Esophagus squamous epithelium (tissue), 5 donors: ENCODE measurements around the gene TRABD2A. TPM values are rescaled to one million over a fixed set of nuclear protein-coding genes. Genes with fewer than 3 reads are reported as not detected.

Experiments
- DNase-seq: peaks from one replicate; lab custom pipeline; 2025; lab: John Stamatoyannopoulos, UW
- H3K27ac ChIP-seq, 4 donors: fragments of 200-600 bp; sonication (generic); one replicate each; pipeline ENCODE4 v1.5.1; 2016 to 2019; ENCODE audit warnings: mild to moderate bottlenecking in 1 of 4
- H3K27me3 ChIP-seq, 4 donors: fragments of 200-600 bp; sonication (generic); 1 replicate in 3 of 4; 2 replicates in 1 of 4; pipeline versions ENCODE4 v1.5.1 to v1.6.0; 2017 to 2021; ENCODE audit warnings: antibody characterized with exemption in 1 of 4
- H3K36me3 ChIP-seq, 3 donors: fragments of 200-600 bp; sonication (generic); one replicate each; pipeline ENCODE4 v1.5.1; 2016 to 2019
- H3K4me1 ChIP-seq, 3 donors: fragments of 200-600 bp; sonication (generic); one replicate each; pipeline ENCODE4 v1.5.1; 2017 to 2019
- H3K4me3 ChIP-seq, 4 donors: fragments of 200-600 bp; sonication (generic); 1 replicate in 3 of 4; 2 replicates in 1 of 4; pipeline ENCODE4 v1.5.1; 2016 to 2019; ENCODE audit warnings: mild to moderate bottlenecking in 2 of 4, moderate library complexity in 1 of 4
- H3K9me3 ChIP-seq, 3 donors: fragments of 200-600 bp; sonication (generic); one replicate each; pipeline ENCODE4 v1.5.1; 2016 to 2019
- POLR2A ChIP-seq, 4 donors: fragments of 450-650 bp; IDR thresholded peaks; one replicate each; pipeline ENCODE4 v1.6.1; 2017; ENCODE audit warnings: antibody characterized with exemption in 4 of 4, mild to moderate bottlenecking in 4 of 4, moderate library complexity in 3 of 4
- WGBS, 2 donors: methylation state at CpG; one replicate each; pipeline ENCODE4 v1.1.5; 2018; 5-methylcytosine and 5-hydroxymethylcytosine counted together
- intact Hi-C: fragments of 100-400 bp; cut with DNase I; formaldehyde crosslinking; loops from one replicate; pipeline ENCODE4 v1.15.0; 2022
- total RNA-seq, 4 donors: library from RNA; depleted of rRNA; stranded (reverse); fragments of >200 nt; gene quantifications; one replicate each; pipeline ENCODE4 v1.1.0, GENCODE V29; 2016
- TF ChIP-seq, protein P1 (sequence below), 6 experiments: fragments of 450-650 bp in 4 of 6; fragments of 200-600 bp in 2 of 6; sonication (generic) in 2 of 6; IDR thresholded peaks; one replicate each; pipeline ENCODE4 v1.5.1; 2016 to 2019; ENCODE audit warnings: antibody characterized with exemption in 6 of 6, mild to moderate bottlenecking in 4 of 6, moderate library complexity in 4 of 6
- donor health status: DM: yes; HTN: yes; CAD: no.

The TRABD2A gene
- total RNA-seq, 4 donors from 2014 or later = 0.53 to 1.8 (median 0.76) TPM; not detected in 1

- no peaks in the 10 kb centered on the region for H3K4me1 ChIP-seq
- no peak overlapping the region for H3K4me3 ChIP-seq
- intact Hi-C loops = no loop called here
- no peaks in the 10 kb centered on the region for H3K27me3 ChIP-seq
- 62 to 64% methylated on average over 9 to 11 of the region's 11 CpGs for WGBS, 2 donors
- peaks cover 0 to under 1% (median 0%) of the 10 kb centered on the region in 3 donors for H3K9me3 ChIP-seq
- no peak overlapping the region for H3K27ac ChIP-seq
- no peaks in the 10 kb centered on the region for H3K36me3 ChIP-seq
- TF ChIP-seq POLR2A (IDR thresholded peaks at IDR 0.05) = no peak
- TF ChIP-seq, protein P1, sequence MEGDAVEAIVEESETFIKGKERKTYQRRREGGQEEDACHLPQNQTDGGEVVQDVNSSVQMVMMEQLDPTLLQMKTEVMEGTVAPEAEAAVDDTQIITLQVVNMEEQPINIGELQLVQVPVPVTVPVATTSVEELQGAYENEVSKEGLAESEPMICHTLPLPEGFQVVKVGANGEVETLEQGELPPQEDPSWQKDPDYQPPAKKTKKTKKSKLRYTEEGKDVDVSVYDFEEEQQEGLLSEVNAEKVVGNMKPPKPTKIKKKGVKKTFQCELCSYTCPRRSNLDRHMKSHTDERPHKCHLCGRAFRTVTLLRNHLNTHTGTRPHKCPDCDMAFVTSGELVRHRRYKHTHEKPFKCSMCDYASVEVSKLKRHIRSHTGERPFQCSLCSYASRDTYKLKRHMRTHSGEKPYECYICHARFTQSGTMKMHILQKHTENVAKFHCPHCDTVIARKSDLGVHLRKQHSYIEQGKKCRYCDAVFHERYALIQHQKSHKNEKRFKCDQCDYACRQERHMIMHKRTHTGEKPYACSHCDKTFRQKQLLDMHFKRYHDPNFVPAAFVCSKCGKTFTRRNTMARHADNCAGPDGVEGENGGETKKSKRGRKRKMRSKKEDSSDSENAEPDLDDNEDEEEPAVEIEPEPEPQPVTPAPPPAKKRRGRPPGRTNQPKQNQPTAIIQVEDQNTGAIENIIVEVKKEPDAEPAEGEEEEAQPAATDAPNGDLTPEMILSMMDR (IDR thresholded peaks at IDR 0.05) = no peak
- no peak for DNase-seq
Observed at GRCh38 chr2:84830095-84830494, 50.8 kb downstream of the TRABD2A start.

- H3K27me3 ChIP-seq = no peaks in the 10 kb centered on the region
- TF ChIP-seq POLR2A (IDR thresholded peaks at IDR 0.05) = no peak
- TF ChIP-seq, protein P1 (IDR thresholded peaks at IDR 0.05) = no peak
- no peak overlapping the region for H3K27ac ChIP-seq
- H3K4me1 ChIP-seq = no peaks in the 10 kb centered on the region
- intact Hi-C loops = no loop called here
- no peaks in the 10 kb centered on the region for H3K36me3 ChIP-seq
- DNase-seq = no peak
- 80 to 88% methylated on average over 2 of the region's 2 CpGs for WGBS, 2 donors
- no peaks in the 10 kb centered on the region for H3K9me3 ChIP-seq
- no peak overlapping the region for H3K4me3 ChIP-seq
Observed at GRCh38 chr2:84829693-84830092, 51.2 kb downstream of the TRABD2A start.

GRCh38 chr2:84827978-84828575 lies 52.8 kb downstream of the TRABD2A start:
- TF ChIP-seq, protein P1 (IDR thresholded peaks at IDR 0.05) = no peak
- no peak for TF ChIP-seq POLR2A (IDR thresholded peaks at IDR 0.05)
- no peak overlapping the region for H3K27ac ChIP-seq
- DNase-seq = no peak

GRCh38 chr2:84823788-84824187 lies 57.1 kb downstream of the TRABD2A start:
- H3K4me1 ChIP-seq = no peaks in the 10 kb centered on the region
- DNase-seq = no peak
- H3K4me3 ChIP-seq = no peak overlapping the region
- no peaks in the 10 kb centered on the region for H3K9me3 ChIP-seq
- TF ChIP-seq, protein P1 (IDR thresholded peaks at IDR 0.05) = no peak
- TF ChIP-seq POLR2A (IDR thresholded peaks at IDR 0.05) = no peak
- H3K36me3 ChIP-seq = no peaks in the 10 kb centered on the region
- no peaks in the 10 kb centered on the region for H3K27me3 ChIP-seq
- WGBS, 2 donors = 93 to 95% methylated on average over 15 to 19 of the region's 21 CpGs
- no peak overlapping the region for H3K27ac ChIP-seq
- intact Hi-C loops = no loop called here

More at GRCh38 chr2:84827978-84828575, 52.8 kb downstream of the TRABD2A start:
- Histone ChIP-seq H3K27me3 (no peaks in the 10 kb centered on the region), H3K9me3 (no peaks in the 10 kb centered on the region), H3K36me3 (no peaks in the 10 kb centered on the region), H3K4me1 (no peaks in the 10 kb centered on the region), H3K4me3 (no peak overlapping the region)
- intact Hi-C loops = no loop called here
- WGBS, 2 donors = 65 to 75% methylated on average over 2 of the region's 2 CpGs

- 74 to 87% methylated on average over 5 of the region's 5 CpGs for WGBS, 2 donors
- intact Hi-C loops = no loop called here
- no peaks in the 10 kb centered on the region for H3K9me3 ChIP-seq
- no peak overlapping the region for H3K4me3 ChIP-seq
- no peaks in the 10 kb centered on the region for H3K36me3 ChIP-seq
- TF ChIP-seq, protein P1 (IDR thresholded peaks at IDR 0.05) = no peak
- no peak for TF ChIP-seq POLR2A (IDR thresholded peaks at IDR 0.05)
- no peaks in the 10 kb centered on the region for H3K27me3 ChIP-seq
- no peaks in the 10 kb centered on the region for H3K4me1 ChIP-seq
- DNase-seq = no peak
- no peak overlapping the region for H3K27ac ChIP-seq
Observed at GRCh38 chr2:84823229-84823628, 57.7 kb downstream of the TRABD2A start.
